ENCODE data around the gene LYL1.
"Not testable (repeated sequence)": the region's sequence is repeated elsewhere in the genome, so short reads cannot be mapped to it uniquely, and the experiment has no call there.

LYL1 gene

DNA sequence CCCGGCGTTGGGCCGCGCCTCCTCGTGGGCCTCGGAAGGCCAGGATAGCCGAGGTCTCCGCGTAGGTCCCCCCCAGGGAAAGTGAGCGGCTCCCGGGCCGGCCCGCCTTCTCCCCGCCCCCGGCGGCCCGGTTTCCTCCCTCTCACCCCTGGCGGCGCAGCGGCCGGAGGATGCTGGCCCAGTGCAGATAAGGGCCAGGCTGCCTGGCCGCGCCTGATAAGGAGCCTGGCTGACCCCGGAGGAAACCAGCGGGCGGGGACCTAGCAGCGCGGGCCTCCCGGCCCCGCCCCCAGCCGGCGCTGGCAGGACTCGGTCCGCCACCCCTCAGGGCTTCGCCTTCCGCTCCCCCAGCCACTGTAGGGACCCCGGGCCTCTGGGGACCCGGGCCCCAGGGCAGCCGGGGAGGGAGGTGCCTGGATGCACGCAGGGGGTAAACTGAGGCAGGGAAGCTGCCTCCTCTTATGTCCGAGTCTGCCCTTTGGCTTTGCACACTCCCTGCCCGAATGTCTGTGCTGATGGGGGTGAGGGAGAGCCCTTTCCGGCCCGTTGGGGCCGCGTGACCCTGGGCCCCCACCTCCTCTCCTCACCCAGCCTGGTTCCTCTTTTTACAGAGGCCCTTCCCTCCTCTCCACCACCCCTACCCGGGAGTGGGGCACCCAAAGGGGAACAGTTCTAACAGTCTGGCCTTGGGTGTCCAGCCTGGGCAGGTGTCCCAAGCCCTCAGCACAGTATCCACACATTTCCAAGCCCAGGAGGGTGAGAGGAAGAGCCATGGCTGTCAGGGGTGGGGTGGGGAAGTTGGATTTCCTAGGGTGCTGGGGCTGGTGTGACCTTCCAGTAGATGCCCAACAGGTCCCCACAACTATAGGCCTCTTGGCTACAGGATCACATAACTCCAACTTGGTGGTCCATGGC, at the start of gene LYL1:
Gene LYL1, minus strand, starts transcription at position 193 of the 915 bp plus-strand sequence. CDS start 1,687 bp downstream, outside the sequence.
- DNase-seq (ENCODE audit: low read depth), result no peak

DNA sequence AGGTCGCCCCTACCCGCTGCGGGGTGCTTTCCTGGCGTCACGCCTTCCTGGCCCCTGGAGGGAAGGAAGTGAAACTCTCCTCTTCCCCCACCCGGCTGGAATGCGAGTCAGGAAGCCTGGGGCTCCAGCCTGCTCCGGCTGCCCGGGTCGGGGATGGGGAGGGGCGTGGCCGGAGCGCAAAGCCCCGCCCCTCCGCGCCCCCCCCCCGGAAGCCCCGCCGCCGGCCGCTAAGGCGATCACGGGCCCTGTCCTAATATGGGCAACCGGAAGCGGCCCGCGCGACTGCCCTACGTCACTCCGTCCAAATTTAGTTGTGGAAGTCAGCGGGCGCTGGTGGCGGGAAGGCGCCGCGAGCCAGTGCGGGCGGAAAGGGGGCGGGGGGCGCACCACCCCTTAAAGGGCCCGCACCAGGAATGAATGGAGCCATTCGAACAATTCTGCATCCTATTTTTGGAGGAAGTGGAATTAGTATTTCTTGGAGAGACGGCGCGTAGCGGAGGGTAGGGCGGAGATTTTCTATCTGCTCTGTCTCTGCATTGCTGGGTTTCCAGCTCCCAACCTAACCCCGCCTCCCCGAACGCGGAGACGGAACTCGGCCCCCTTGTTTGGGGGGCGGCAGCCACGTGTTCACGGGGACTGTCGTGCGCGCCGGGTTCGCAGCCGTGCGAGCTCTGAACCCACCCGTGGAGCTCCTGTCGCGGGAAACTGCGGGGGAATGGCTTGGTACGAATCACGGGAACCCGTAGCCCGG, 49.1 kb upstream of the LYL1 start:
- peak; percentile 94 for DNase-seq (ENCODE audit: low read depth)

DNA sequence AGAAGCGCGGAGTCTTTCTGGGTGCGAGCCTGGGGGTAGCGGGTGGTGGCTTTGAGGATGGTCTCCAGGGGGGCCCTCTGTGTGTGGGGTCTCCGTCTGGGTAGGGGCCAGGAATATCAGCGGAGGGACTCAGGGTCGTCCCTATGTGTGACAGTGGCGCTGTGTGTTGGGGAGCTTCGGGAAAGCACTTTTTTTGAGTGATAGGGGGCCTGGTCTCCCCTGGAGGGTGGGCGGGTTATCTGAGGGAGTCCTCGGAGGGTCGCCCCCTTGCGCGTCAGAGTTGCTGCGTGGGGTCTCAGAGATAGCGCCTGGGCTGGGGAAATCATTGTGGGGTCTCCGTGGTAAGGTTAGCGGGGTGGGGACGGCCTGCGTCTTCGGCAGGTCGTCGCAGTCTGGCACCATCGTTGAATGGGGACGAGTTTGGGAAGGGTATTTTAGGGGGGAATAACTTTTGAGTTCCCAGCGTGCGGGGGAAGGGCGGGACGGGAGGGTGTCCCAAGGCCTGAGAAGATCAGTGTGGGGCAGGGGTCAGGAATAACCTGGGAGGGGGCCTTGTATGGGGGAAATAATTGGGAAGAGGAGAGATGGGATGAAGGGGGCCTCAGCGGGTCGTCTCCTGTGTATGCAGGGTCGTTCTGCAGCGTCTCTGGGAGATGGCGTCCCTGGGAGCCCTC, 48.4 kb upstream of the LYL1 start:
- no peak for DNase-seq (ENCODE audit: low read depth)

- peak; percentile 92 for DNase-seq (ENCODE audit: low read depth)
These were observed 47.7 kb upstream of the LYL1 start, which contains the start of the genes IER2 and STX10 for GRCh38 chr19:13150187-13150930. Gene IER2 (plus strand): TSS chr19:13150411. CDS start chr19:13153187, 2,776 bp downstream. Gene STX10 (minus strand): TSS chr19:13150375. CDS start chr19:13150173, 202 bp downstream.

GRCh38 chr19:13149628-13150186, 47.0 kb upstream of the LYL1 start:
- no peak for DNase-seq (ENCODE audit: low read depth)

DNA sequence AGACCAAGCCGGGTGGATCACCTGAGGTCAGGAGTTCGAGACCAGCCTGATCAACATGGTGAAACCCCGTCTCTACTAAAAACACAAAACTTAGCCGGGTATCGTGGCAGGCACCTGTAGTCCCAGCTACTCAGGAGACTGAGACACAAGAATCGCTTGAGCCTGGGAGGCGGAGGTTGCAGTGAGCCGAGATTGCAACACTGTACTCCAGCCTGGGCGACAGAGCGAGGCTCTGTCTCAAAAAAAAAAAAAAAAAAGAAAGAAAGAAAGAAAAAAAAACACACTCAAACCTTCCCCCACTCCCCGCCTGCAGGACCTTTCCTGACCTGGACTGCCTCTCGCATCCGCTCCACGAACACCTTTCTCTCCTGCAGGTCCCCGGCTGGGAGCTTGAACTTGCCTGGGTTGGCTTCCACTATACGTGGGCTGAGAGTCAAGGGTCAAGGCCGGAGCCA, 46.5 kb upstream of the LYL1 start:
- DNase-seq (ENCODE audit: low read depth), result not testable (repeated sequence)

DNA sequence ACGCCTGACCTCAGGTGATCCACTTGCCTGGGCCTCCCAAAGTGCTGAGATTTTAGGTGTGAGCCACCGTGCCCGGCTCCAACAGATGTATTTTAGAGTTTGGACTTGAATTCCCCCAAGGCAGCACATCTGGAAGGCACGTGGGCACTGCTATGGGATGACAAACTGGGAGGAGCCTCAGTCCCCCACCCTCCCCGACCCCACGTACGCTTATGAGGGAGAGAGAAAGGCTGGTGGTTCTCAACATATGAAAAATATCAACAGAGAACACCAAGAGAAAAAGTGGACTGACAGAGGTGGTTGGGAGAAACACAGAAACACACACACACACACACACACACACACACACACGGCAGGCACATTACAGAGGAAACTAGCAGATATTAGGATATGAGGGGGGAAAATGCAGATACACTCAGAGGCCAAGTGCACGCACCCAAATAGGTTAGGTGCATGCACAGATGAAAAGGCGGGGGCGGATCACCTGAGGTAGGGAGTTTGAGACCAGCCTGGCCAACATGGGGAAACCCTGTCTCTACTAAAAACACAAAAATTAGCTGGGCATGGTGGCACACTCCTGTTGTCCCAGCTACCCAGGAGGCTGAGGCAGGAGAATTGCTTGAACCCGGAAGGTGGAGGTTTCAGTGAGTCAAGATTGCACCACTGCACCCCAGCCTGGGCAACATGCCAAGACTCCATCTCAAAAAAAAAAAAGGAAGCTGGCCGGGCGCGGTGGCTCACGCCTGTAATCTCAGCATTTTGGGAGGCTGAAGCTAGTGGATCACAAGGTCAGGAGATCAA, 44.3 kb upstream of the LYL1 start:
- no peak for DNase-seq (ENCODE audit: low read depth)

- DNase-seq (ENCODE audit: low read depth), result no peak
These were observed 37.1 kb upstream of the LYL1 start for GRCh38 chr19:13139633-13140311.

- no peak for DNase-seq (ENCODE audit: low read depth)
These were observed 36.2 kb upstream of the LYL1 start for GRCh38 chr19:13138916-13139198.

- no peak for DNase-seq (ENCODE audit: low read depth)
These were observed 35.7 kb upstream of the LYL1 start for GRCh38 chr19:13138171-13138915.

DNA sequence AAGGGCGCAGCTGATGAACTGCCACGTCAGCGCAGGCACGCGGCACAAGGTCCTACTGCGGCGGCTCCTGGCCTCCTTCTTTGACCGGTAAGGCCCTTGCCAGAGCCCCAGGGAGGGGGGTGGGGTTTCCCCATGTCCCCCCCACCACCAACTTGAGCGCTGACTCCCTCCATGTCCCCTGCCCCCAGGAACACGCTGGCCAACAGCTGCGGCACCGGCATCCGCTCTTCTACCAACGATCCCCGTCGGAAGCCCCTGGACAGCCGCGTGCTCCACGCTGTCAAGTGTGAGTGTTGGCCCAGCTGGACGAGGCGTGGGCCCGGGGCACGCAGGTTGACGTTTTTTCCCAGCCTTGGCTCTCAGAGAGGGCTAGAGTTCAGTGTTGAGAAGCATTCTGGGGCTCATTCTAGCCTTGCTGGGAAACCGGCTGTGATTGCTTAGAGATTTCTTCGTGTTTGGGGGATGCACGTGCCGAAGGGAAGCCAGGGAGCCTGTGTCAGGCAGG, 34.7 kb upstream of the LYL1 start:
- DNase-seq (ENCODE audit: low read depth), result no peak

GRCh38 chr19:13135068-13136062, 32.7 kb upstream of the LYL1 start:
- DNase-seq (ENCODE audit: low read depth), result no peak

- no peak for DNase-seq (ENCODE audit: low read depth)
These were observed 32.0 kb upstream of the LYL1 start for GRCh38 chr19:13134626-13135025.

DNA sequence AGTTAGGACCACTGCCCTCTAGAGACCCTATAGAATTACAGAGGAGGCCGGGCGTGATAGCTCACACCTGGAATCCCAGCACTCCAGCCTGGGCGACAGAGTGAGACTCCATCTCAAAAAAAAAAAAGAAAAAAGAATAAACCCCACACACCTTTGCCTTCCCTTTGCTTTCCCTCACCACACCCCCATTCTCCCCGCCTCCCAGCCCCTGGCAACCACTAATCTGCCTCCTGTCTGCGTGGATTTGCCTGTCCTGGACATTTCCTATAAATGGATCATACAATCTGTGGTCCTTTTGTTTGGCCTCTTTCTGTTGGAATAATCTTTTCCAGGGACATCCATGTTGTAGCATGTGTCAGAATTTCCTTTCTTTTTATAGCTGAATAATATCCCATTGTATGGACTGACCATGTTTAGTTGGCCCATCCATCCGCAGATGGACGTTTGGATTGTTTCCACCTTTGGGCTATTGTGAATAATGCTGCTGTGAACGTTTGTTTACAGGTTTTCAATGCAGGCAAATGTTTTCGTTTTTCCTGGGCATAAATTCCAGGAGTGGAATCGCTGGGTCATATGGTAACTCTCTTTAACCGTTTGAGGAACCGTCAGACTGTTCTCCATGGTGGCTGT, 30.7 kb upstream of the LYL1 start:
- DNase-seq (ENCODE audit: low read depth), result no peak

DNA sequence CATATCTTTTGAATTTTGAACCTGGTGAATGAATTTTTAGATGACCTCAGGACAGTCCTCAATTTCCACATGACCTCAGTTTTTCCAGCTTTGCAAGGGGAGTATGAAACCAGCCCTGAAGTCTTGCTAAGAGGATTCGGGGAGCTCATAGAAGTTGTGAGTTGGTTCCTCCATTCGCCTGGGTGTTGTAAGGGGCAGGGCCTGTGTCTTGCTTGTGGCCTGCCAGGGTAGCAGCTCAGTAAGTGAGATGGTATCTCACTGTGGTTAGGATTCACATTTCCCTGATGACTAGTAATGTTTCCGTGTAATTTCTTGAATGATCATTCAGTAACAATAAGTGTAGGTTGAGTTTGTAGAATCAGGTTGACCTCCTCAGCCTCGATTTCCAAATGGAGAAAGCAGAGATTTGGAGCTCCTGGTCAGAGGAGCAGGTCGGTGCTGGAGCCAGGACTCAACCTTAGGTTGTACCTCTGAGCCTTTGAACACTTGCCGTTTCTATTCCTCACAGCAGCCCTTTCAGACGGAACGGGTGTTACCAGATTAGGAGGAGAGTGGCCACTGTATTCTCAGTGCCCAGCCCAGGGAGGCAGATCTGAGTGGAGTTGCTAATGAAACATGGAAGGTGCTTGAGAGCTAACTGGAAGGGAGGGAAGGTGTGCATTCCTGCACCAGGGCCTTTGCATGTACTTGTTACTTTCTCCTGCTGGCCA, 30.0 kb upstream of the LYL1 start:
- peak; percentile 56 for DNase-seq (ENCODE audit: low read depth)

- DNase-seq (ENCODE audit: low read depth), result no peak
These were observed 28.3 kb upstream of the LYL1 start for GRCh38 chr19:13130886-13131490.

All from activated T-cell treated with anti-CD3 and anti-CD28 coated beads for 24 hours (primary cell).